ENCODE data around the gene ASF1B. TPM values are rescaled to one million over a fixed set of nuclear protein-coding genes. Genes with fewer than 3 reads are reported as not detected.

ASF1B gene
- under 1 TPM in 3 of 4 donors, not detected in 1; 0.34 to 0.82 (median 0.66) TPM for total RNA-seq

- no peak for TF ChIP-seq CTCF (IDR thresholded peaks at IDR 0.05; ENCODE audit: low read depth)
These were observed at the start of gene ASF1B for GRCh38 chr19:14136509-14137281. ASF1B (minus strand) TSS chr19:14136589; CDS start chr19:14136456, 133 bp downstream.

- TF ChIP-seq CTCF (IDR thresholded peaks at IDR 0.05; ENCODE audit: low read depth), result no peak
These were observed 48.8 kb upstream of the ASF1B start for GRCh38 chr19:14185158-14185557.

GRCh38 chr19:14183741-14184350, 47.5 kb upstream of the ASF1B start:
- TF ChIP-seq CTCF (IDR thresholded peaks at IDR 0.05; ENCODE audit: low read depth), result no peak

GRCh38 chr19:14182476-14182875, 46.1 kb upstream of the ASF1B start:
- TF ChIP-seq CTCF (IDR thresholded peaks at IDR 0.05; ENCODE audit: low read depth), result no peak

GRCh38 chr19:14181906-14182305, 45.5 kb upstream of the ASF1B start:
- TF ChIP-seq CTCF (IDR thresholded peaks at IDR 0.05; ENCODE audit: low read depth), result no peak

GRCh38 chr19:14177496-14178074, 41.2 kb upstream of the ASF1B start:
- TF ChIP-seq CTCF (IDR thresholded peaks at IDR 0.05; ENCODE audit: low read depth), result no peak

GRCh38 chr19:14175351-14175792, 39.0 kb upstream of the ASF1B start:
- no peak for TF ChIP-seq CTCF (IDR thresholded peaks at IDR 0.05; ENCODE audit: low read depth)
